Measurements from ENCODE around the gene SMG7.
A peak's percentile ranks its signal among the peaks of the same experiment; 100 is the strongest.

The SMG7 gene

DNA sequence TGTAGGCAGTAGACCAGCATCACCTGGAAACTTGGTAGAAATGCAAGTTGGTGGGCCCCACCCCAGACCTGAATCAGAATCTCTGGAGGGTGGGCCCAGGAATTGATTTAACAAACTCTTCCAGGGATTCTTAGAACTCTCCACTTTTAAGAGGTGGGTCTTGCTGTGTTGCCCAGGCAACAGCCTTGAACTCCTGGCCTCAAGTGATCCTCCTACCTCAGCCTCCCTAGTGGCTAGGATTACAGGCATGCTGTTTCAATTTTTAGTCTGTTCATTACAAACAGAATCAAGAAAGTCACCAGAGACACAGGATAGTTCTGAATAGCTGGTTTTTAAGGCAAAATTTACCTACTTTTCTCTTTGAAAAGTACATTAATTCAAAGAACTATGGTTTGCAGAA lies 86.8 kb downstream of the SMG7 start:
- no peak for FAIRE-seq
- no peak for DNase-seq (ENCODE audit: insufficient read length, low spot score)

DNA sequence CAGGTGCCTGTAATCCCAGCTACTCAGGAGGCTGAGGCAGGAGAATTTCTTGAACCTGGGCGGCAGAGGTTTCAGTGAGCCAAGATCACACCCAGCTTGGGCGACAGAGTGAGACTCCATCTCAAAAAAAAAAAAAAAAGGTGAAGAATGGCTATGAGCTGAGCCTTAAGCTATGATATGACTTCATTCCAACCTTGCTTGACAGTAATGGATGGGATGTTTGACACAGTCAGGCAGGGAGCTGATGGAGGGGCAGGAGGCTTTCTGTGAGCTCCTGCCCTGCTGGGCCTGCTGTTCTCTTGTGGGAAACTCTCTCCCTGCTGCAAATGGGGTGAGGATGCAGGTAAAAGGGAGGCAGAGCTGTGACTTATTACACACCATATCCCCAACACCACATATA lies 90.4 kb downstream of the SMG7 start:
- FAIRE-seq (no peak), DNase-seq (ENCODE audit: insufficient read length, low spot score) (no peak)

DNA sequence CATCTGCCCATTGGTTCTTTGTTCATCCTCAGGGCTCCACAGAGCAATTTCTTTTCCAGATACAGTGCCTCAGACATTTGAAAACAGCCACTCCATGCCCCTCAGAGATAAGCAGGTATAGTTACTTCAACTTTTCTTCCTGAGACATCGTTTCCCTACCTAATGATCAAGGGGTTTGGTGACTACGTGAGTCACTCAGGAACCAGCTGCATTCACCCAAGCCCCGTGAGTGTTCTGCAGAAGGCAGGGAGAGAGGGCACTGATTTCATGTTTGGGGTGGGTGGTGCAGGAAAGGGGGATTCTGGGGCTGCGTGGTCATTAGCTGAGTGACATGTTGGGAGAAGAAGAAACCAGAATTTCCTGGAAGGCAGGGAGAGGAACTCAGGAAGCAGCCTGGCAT lies 93.0 kb downstream of the SMG7 start:
- no peak for FAIRE-seq

DNA sequence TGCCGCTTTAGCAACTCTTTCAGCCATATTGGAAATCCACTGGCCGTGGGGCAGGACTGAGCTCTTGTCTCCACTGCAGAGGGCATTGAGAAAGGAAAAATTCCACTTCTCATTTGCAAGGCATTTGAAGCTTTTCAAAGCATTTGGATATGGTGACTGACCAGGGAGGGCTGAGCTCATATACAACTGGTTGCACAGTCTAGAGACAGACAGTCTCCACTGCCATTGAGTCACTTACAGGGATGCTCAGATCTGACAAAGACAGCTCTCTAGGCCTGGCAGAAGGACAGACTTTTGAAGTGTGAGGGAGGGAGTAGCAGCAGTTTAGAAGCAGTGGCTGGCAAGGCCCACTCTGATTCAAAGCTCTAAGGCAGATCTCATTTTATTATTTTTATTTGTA lies 93.7 kb downstream of the SMG7 start:
- no peak for FAIRE-seq
- no peak for DNase-seq (ENCODE audit: insufficient read length, low spot score)

More for the DNA sequence above, 93.0 kb downstream of the SMG7 start:
- DNase-seq (ENCODE audit: insufficient read length, low spot score) = no peak

DNA sequence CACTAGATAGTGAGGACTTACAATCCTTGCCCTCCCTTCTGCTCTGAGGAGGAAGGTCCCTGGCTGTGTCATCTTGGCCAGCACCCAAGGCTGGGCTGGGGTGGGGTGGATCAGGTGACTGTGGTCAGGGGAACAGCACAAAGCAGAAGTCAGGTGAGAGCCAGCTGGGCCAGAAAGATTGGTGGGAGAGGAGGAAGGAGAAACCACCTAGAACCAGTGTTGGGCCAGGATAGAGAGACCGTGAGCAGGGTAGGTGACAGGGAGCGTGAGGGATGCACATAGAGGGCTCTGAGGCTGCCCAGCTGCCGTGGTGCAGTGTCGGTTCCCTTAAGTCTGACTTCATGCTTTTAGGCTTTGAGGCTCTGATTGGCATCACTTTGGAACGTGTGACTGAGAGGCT lies 95.3 kb downstream of the SMG7 start:
- DNase-seq (ENCODE audit: insufficient read length, low spot score) = peak; percentile 40
- no peak for FAIRE-seq

DNA sequence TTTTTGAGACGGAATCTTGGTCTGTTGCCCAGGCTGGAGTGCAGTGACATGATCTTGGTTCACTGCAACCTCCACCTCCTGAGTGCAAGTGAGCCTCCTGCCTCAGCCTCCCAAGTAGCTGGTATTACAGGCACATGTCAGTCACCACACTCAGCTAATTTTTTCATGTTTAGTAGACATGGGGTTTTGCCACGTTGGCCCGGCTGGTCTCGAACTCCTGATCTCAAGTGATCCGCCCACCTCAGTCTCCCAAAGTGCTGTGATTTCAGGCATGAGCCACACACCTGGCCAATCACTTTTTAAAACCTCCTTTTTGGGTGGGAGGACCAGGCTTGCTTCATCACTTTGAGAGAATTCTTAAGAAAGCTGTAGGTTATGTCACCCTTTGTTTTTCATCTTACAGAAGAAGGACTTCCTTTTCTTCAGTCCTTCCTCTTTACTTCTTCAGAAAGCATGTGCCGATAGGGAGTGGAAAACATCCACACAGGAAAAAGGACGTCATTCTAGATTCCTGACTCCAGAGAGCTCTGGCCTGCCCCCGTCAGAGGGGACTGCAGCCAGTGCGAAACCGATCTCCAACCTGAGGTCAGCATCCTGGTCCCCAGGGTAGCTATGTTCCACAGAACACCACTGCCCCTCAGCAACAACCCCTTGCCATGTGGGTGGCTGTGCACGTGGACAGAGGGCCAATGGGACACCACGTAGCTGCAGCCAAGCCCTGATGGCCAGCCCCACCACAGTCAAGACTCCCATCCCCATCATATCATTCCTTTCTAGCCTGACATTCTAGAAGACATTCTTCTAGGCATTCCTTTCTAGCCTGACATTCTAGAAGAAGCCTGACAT lies 96.1 kb downstream of the SMG7 start:
- DNase-seq (ENCODE audit: insufficient read length, low spot score) (no peak), FAIRE-seq (no peak)

DNA sequence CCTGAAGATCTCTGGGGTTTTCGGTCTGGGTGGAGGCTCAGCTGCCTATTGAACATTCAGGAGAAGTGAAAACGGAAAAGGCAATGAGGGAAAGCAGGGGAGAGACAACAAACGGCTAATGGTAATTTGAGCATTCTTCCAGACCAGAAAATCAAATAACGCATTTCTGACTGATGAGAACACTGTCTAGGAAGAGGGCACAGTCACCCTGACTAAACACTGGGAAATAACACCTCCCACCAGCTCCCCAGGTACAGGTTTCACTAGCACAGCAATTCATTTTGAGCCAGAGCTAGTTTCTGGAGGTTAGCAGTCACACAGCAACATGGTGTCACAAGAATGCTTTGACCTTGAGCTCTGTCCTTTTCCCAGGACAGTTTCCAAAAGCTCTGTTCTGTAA lies 96.8 kb downstream of the SMG7 start:
- FAIRE-seq = no peak
- peak; percentile 26 for DNase-seq (ENCODE audit: insufficient read length, low spot score)

DNA sequence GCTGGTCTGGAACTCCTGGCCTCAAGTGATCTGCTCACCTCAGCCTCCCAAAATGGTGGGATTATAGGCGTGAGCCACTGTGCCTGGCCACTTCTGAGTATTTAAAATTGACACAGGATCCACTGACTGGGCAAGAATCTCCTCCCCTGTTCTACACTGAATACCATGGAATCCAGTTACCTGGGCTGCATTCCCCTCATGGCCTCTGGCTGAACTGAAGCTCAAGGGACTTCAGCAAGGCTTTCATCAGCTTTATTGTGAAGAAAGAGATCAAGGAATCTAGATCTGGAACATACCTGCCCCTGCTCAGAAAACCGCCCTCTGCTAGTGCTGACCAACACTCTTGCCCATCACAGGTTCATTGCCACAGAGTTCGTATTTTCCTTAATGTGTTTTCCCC lies 97.5 kb downstream of the SMG7 start:
- FAIRE-seq (no peak), DNase-seq (ENCODE audit: insufficient read length, low spot score) (no peak)

DNA sequence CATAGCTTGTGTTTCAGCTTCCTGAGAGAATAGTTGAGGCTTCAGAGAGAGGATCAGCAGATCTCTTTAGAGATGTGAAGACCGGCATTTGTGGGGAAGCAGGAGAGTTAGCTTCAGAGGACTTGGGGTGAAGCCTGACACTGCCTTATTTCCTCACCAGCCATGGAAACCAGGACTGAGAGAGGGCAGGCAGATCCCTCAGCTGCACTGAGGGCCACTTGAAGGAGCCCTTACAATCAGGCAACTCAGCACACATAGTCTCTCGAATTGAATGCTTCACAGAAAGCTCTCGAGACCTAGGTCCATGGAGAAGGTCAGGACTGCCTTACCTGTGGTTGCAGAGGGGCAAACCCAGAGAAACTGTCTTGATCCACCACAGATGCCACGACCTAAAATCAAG lies 98.2 kb downstream of the SMG7 start:
- no peak for DNase-seq (ENCODE audit: insufficient read length, low spot score)
- FAIRE-seq = no peak

DNA sequence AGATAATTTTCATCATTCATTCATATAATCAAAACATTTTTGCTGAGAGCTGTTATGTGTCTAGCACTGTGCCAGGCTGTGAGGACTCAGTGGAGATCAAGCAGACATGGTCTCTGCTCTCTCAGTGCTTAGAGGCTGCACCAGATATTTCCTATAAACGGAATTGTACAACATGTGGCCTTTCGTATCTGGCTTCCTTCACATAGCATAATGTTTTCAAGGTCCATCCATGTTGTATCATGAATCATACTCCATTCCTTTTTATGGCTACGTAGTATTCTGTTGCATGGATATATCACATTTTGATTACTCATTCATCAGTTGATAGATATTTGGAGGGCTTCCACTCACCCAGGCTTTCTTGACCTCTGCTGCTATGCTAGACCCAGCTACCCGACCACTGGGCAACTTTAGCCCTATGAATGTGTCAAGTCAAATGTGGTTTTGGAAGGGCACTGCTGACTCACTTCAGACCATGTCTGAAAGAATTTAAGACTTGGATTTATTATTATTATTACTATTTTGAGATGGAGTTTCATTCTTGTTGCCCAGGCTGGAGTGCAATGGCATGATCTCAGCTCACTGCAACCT lies 99.5 kb downstream of the SMG7 start:
- DNase-seq (ENCODE audit: insufficient read length, low spot score) = no peak
- no peak for FAIRE-seq

DNA sequence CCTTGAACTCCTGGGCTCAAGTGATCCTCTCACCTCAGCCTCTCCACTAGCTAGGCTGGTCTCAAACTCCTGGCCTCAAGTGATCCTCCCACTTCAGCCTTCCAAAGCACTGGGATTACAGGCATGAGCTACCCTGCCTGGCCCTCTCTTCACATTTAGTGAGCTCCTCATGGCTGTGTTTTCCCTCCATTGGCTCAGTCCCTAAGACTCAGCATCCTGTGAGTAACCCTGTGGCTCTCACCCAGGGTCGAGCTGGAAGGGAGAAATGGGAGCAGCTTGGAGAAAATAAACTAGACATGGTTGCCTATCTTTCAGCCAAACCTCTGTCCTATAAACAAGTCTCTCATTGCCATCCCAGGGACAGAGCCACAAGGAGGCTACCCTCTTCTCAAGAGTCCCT lies 100.4 kb downstream of the SMG7 start:
- DNase-seq (ENCODE audit: insufficient read length, low spot score) (no peak), FAIRE-seq (no peak)

DNA sequence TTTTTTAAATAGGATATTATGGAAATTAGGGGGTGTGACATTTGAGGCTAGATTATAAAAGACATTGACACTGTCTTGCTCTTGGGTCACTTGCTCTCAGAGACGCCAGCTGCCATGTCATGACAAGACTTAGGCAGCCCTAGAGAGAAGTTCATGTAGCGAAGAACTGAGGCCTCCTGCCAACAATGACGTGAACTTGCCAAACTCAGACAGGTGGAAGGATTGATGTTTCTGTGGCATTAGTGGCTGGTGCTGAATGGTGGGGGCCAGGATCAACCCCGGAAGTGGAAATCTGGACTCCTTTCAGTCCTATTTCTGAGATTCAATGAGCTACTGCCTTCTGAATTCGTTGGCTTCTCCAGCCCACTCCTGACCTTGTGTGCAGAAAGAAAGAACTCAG lies 103.3 kb downstream of the SMG7 start:
- FAIRE-seq = no peak
- no peak for DNase-seq (ENCODE audit: insufficient read length, low spot score)

DNA sequence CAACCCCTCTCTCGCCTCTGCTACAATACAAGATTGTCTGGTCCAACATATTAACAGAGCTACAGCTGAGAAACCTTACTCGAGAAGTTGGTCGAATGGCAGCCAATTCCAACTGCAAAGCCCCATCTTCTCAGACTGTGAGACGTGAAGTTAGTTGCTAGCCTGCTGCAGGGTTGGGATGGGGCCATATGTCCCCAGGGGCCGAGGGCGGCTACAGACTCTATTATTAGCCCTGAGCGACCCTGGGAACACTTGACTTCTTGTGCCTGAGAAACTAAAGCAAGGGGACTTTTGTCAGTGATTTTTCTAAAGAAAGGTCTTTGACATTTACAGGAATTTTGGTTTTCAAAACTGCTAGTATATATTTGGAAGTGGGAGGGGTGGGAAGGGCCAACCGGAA lies 104.2 kb downstream of the SMG7 start:
- DNase-seq (ENCODE audit: insufficient read length, low spot score) = no peak
- no peak for FAIRE-seq

DNA sequence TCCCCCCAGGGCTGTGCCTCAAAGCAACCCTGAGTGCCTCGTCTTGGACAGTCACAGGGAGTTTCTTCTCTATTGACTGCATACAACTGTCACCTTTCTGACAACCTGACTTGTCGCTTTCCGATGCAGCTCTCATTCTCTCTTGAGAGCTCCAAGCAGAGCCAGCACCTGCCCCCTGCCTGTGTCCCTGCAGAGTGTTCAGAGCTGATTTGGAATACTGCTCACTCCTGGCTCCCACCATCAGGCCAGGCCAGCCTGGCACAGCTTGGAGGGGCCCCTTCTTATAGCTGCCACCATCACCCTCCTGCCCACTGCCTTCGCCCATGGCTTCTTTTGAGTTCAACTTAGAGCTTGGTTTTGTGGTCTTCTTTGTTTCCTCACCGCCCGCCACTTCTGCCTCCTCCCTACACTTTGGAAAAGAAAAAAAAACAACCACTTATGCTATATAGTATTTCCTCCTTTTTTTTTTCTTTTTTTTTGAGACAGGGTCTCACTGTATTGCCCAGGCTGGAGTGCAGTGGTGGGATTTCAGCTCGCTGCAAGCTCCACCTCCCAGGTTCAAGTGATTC lies 105.7 kb downstream of the SMG7 start:
- FAIRE-seq (no peak), DNase-seq (ENCODE audit: insufficient read length, low spot score) (no peak)

DNA sequence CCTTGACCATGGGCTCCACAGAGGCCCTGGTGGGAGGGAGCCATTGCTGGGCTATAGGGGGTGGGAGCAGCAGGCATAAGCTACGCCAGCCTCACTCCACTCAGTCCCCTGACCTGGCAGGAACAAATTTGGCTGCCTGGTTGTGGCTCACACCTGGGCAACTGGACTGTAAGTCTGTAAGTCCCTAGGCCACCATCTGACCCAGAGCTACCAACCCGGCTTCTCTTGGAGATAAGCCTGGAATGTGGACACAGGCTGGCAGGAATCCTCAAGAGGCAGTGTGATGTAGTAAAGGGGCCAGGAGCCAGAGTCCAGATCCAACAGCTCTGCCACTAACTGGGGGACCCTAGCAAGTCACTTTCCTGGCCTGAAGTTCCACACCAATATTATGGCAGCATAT lies 106.6 kb downstream of the SMG7 start:
- no peak for FAIRE-seq
- no peak for DNase-seq (ENCODE audit: insufficient read length, low spot score)

DNA sequence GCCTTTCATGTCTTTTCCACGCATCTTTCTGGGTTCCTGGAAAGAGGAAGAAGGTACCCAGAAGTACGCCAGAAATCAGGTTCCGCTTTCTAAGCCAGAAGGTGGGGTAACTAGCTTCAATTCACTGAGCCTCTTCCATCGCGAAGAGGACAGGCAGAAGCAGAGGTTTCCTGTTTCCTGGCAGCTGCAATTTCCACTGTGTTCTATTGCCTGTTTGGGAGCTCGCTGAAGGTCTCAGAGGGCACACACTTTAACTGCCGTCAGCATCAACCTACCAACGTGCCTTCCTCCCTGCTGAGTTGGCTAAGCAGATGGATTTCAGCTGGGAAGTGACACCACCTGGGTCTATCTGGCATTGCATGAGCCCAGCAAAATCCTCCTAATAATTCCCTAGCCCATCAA lies 108.0 kb downstream of the SMG7 start:
- FAIRE-seq = no peak
- DNase-seq (ENCODE audit: insufficient read length, low spot score) = peak; percentile 72

DNA sequence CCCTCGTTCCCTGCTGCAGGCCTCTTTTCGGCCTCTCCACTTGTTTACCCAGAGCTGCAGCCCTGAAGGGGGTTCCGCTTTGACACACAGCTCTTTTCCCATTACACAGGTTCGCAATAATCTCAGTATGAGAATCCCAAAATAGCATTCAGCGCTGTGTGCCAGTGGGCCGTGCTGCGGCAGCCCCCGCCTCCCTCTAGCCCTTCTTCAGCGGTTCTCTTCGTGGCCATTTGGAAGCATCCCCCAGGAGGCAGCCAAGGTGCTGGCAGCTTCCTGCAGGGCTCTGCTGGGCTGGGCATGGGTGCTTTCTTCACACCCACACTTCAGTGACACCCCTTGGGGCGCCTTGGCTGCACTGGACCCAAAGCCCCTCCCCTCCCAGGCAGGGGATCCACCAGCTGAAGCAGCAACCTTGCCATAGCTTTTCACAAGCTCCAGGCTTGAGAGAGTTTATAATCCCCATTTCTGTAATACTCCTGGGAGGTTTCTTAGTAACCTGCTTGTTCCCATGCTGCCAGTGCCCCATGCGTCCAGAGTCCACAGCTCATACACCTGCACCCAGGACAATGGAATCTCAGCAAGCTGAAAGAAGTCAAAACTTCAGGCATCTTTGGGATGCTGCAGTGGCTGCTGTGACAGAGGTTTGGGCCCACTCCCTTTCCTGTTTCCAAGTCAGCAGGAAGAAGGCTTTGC lies 109.9 kb downstream of the SMG7 start:
- DNase-seq (ENCODE audit: insufficient read length, low spot score) = no peak
- FAIRE-seq = no peak

DNA sequence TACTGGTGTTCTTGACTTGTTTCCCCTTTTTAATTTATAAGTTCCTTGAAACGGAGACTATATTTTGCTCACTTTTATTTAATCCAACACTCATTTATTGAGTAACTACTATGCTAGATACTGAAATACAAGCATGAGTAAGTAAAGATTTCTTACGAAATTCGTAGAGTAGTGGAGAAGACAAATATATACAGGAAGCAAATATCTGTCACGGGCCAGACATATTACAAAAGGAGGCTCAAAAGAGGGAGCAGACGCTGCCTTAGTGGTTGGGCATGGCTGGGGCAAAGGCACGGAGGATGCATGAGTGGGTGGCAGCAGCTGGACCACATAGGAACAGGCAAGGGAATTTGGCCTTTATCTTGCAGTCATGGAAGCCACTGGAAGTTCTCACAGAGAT lies 111.2 kb downstream of the SMG7 start:
- DNase-seq (ENCODE audit: insufficient read length, low spot score) (no peak), FAIRE-seq (no peak)

DNA sequence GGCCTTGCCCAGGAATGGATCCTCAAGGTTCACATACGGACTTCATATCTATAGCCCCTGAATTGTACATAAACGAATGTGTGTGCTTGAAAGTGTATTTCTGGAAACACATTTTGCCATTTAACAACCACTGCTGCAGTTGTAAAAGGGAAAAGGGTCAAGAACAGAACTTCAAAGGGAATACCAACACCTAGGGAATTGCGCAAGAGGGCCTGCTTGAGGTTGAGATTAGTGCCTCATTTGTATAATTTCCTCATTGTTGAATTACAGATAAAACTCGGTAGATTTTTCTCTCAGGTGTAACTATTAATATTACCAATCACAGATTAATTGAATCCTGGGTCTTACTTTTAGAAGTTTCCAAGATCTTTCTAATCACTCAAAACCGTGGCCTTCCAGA lies 111.8 kb downstream of the SMG7 start:
- FAIRE-seq (no peak), DNase-seq (ENCODE audit: insufficient read length, low spot score) (no peak)

DNA sequence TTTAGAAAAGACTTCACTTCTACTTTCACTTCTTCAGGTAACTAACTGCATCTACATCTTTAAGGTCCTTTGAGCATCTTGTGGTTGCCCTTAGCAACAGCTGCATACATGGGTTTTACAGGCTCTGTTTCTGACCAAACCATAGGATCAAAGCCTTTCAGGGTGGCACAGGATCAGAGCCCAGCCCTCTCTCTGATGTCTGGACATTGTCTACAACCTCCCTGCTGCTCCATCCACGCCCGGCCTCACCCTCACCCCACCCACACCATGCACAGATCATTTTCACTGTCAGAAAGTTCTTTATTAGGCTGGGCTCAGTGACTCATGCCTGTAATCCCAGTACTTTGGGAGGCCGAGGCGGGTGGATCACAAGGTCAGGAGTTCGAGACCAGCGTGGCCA lies 112.7 kb downstream of the SMG7 start:
- FAIRE-seq (no peak), DNase-seq (ENCODE audit: insufficient read length, low spot score) (no peak)

DNA sequence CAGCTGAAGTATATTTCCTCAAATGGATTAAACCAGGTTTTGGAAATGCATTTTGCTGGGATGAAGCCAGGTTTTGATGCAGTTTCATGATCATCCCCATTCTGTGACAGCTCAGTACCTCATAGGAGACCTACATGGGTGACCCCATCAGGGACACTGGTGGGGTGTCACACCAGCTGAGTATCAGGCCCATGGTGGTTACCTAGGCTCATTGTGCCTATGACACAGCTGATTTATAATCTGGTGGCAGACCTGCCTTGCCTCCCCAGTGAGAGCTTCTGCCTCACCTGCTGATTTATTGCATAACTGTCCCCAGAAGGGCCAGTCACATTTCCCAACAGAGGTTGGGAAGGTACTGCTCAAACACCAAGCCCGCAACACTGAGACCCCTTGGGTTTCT lies 114.2 kb downstream of the SMG7 start:
- no peak for DNase-seq (ENCODE audit: insufficient read length, low spot score)
- no peak for FAIRE-seq

DNA sequence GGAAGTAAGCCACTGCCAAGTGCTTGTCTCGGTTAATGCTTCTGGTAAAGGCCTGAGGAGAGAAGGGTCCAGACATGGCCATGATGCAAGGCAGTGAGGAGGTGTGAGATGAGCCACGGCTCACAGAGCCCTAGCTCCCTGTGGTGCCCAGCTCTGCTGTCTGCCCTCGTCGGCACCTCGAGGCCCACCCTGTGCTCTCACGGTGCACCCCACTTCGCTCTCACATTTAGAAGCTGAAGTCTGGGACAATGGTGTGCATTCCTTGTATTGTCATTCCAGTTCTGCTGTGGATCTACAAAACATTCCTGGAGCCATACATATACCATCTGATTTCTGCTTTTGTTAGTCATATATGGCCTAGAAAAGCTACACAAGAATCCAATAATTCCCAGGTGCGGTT lies 114.6 kb downstream of the SMG7 start:
- DNase-seq (ENCODE audit: insufficient read length, low spot score) (no peak), FAIRE-seq (no peak)

Measured in HTR-8/SVneo (cell line).